HCT116 (cell line): Measurements from ENCODE around the gene TMEM120A. TPM values are rescaled to one million over a fixed set of nuclear protein-coding genes. Genes with fewer than 3 reads are reported as not detected.

ENCODE experiments used
- ATAC-seq: fragments of 200-7000 bp; cut with Tn5 transposase; 2 replicates; pipeline ENCODE4 v1.9.1; 2020; ENCODE audit warnings: mild to moderate bottlenecking, moderate library complexity
- BruUV-seq: library from RNA; stranded (reverse); fragments of 400-500 nt; replicated peaks from 2 replicates; lab custom pipeline; 2021; lab: Mats Ljungman, UMichigan
- CTCF ChIA-PET: fragments of 300-600 bp; sonication (Branson Sonifier 250); formaldehyde crosslinking; loops from one replicate; lab custom pipeline; 2021; ENCODE audit warnings: antibody characterized with exemption; lab: Charles Lee
- POLR2A ChIA-PET: fragments of 300-600, 350-600 bp; sonication (Branson Sonifier 250); formaldehyde crosslinking; loops from one replicate; lab custom pipeline; 2021; ENCODE audit warnings: antibody characterized with exemption; lab: Charles Lee
- RAD21 ChIA-PET, 2 experiments: fragments of 300-600 bp; sonication (Branson Sonifier 250); formaldehyde crosslinking; loops; one replicate each; lab custom pipeline; 2023; ENCODE audit warnings: low total read pairs in 2 of 2; ENCODE audit not compliant: uncharacterized antibody in 2 of 2, unreplicated experiment in 2 of 2, low non-redundant PET in 1 of 2; lab: Charles Lee
- DNase-seq: peaks from one replicate; pipeline ENCODE4 v3.0.0-alpha.2; 2010; ENCODE audit warnings: low read depth, low spot score
- H2AFZ ChIP-seq: fragments of 200-600 bp; shearing (Covaris generic), sonication (generic); 2 replicates; pipeline ENCODE4 v1.6.1; 2017; ENCODE audit warnings: low read depth, mixed run types, mixed read lengths, antibody characterized with exemption, low read length; ENCODE audit not compliant: poor library complexity, severe bottlenecking
- H3K27ac ChIP-seq: 2 replicates; pipeline ENCODE4 v1.5.1; 2012; ENCODE audit warnings: low read depth, low read length
- H3K27me3 ChIP-seq: fragments of 200-600 bp; sonication (generic); 2 replicates; pipeline ENCODE4 v1.6.1; 2016; ENCODE audit warnings: mixed run types, low read length, mixed read lengths; ENCODE audit not compliant: insufficient read depth
- H3K36me3 ChIP-seq, 2 experiments: fragments of 200-500 bp in 1 of 2; fragments of 200-600 bp in 1 of 2; sonication (Bioruptor generic) in 1 of 2; sonication (generic) in 1 of 2; 2 replicates each; pipeline versions ENCODE4 v1.5.1 to v1.6.1; 2014 to 2016; ENCODE audit warnings: low read length in 2 of 2, inconsistent platforms in 1 of 2, mixed read lengths in 1 of 2, mixed run types in 1 of 2; ENCODE audit not compliant: insufficient read depth in 2 of 2, control insufficient read depth in 1 of 2
- H3K4me1 ChIP-seq, 2 experiments: fragments of 200-600 bp in 1 of 2; sonication (generic) in 1 of 2; 2 replicates each; pipeline versions ENCODE4 v1.5.1 to v1.6.1; 2012 to 2017; ENCODE audit warnings: low read length in 2 of 2, inconsistent platforms in 1 of 2, mild to moderate bottlenecking in 1 of 2, mixed read lengths in 1 of 2, mixed run types in 1 of 2, moderate library complexity in 1 of 2; ENCODE audit not compliant: insufficient read depth in 2 of 2, control insufficient read depth in 1 of 2
- H3K4me2 ChIP-seq: fragments of 200-600 bp; sonication (generic); 2 replicates; pipeline ENCODE4 v1.6.1; 2017; ENCODE audit warnings: mixed run types, low read length, mixed read lengths
- H3K4me3 ChIP-seq, 2 experiments: fragments of 200-600 bp in 1 of 2; sonication (generic) in 1 of 2; replicated peaks in 1 of 2; 2 replicates each; pipeline ENCODE4 v1.5.1; 2011 to 2016; ENCODE audit warnings: low read length in 2 of 2, control low read depth in 1 of 2, low read depth in 1 of 2, mild to moderate bottlenecking in 1 of 2, mixed read lengths in 1 of 2, mixed run types in 1 of 2
- H3K79me2 ChIP-seq: fragments of 200-600 bp; sonication (generic); 2 replicates; pipeline ENCODE4 v1.6.1; 2017; ENCODE audit warnings: mild to moderate bottlenecking, mixed run types, low read length, moderate library complexity, mixed read lengths; ENCODE audit not compliant: insufficient read depth
- H3K9ac ChIP-seq: fragments of 200-600 bp; sonication (generic); 2 replicates; pipeline ENCODE4 v1.6.1; 2016; ENCODE audit warnings: low read length, mixed read lengths
- H3K9me2 ChIP-seq: fragments of 200-600 bp; sonication (generic), shearing (Covaris generic); 2 replicates; pipeline ENCODE4 v1.6.1; 2017; ENCODE audit warnings: mixed run types, mild to moderate bottlenecking, moderate library complexity; ENCODE audit not compliant: insufficient read depth
- H3K9me3 ChIP-seq, 2 experiments: fragments of 200-500 bp in 1 of 2; fragments of 200-600 bp in 1 of 2; sonication (Bioruptor generic) in 1 of 2; sonication (generic) in 1 of 2; 2 replicates each; pipeline ENCODE4 v1.6.1; 2014 to 2017; ENCODE audit warnings: low read length in 2 of 2, mixed read lengths in 2 of 2, inconsistent platforms in 1 of 2, low read depth in 1 of 2, mild to moderate bottlenecking in 1 of 2, mixed run types in 1 of 2, moderate library complexity in 1 of 2; ENCODE audit not compliant: control insufficient read depth in 1 of 2, insufficient read depth in 1 of 2
- H4K20me1 ChIP-seq: fragments of 200-600 bp; sonication (generic), shearing (Covaris generic); 2 replicates; pipeline ENCODE4 v1.6.1; 2017; ENCODE audit warnings: mixed run types, mild to moderate bottlenecking, moderate library complexity; ENCODE audit not compliant: insufficient read depth
- EZH2 ChIP-seq: fragments of 200-600 bp; sonication (generic); IDR thresholded peaks from 2 replicates; pipeline ENCODE4 v1.6.1; 2017; ENCODE audit warnings: antibody characterized with exemption, mixed run types
- POLR2A ChIP-seq: IDR thresholded peaks from 2 replicates; pipeline ENCODE4 v1.7.0; 2011; ENCODE audit warnings: borderline replicate concordance; ENCODE audit not compliant: insufficient read depth, insufficient read length; ENCODE audit errors: extremely low read depth
- YY1 ChIP-seq: IDR thresholded peaks from 2 replicates; pipeline ENCODE4 v1.6.1; 2011; ENCODE audit warnings: low read length, low read depth, moderate library complexity, mild to moderate bottlenecking; ENCODE audit not compliant: insufficient replicate concordance; ENCODE audit errors: extremely low read depth
- intact Hi-C: fragments of 100-400 bp; cut with micrococcal nuclease; formaldehyde crosslinking; loops from 2 replicates; pipeline ENCODE4 v1.10.0; 2022
- total RNA-seq: library from RNA; stranded (reverse); gene quantifications from one replicate; pipeline ENCODE4 v1.2.1, GENCODE V29; 2021; ENCODE audit not compliant: unreplicated experiment
- TF ChIP-seq, protein P1 (sequence below): IDR thresholded peaks from 2 replicates; pipeline ENCODE4 v1.6.1; 2011; ENCODE audit warnings: mild to moderate bottlenecking, low read length, moderate library complexity; ENCODE audit not compliant: insufficient replicate concordance; ENCODE audit errors: extremely low read depth
- TF ChIP-seq, protein P2 (sequence below): IDR thresholded peaks from 2 replicates; pipeline ENCODE4 v1.6.1; 2012
- TF ChIP-seq, protein P3 (sequence below), 3 experiments: fragments of 200-600 bp in 1 of 3; sonication (generic) in 1 of 3; IDR thresholded peaks in 2 of 3; conservative IDR thresholded peaks in 1 of 3; 2 replicates each; pipeline ENCODE4 v1.5.1; 2012 to 2017; ENCODE audit warnings: low read depth in 2 of 3, low read length in 2 of 3, antibody characterized with exemption in 1 of 3, borderline replicate concordance in 1 of 3, control low read depth in 1 of 3, mild to moderate bottlenecking in 1 of 3, mixed read lengths in 1 of 3, mixed run types in 1 of 3, moderate library complexity in 1 of 3; ENCODE audit not compliant: insufficient read depth in 1 of 3

Gene TMEM120A
- total RNA-seq, 1 experiment from 2014 or later: 25.9 TPM

DNA sequence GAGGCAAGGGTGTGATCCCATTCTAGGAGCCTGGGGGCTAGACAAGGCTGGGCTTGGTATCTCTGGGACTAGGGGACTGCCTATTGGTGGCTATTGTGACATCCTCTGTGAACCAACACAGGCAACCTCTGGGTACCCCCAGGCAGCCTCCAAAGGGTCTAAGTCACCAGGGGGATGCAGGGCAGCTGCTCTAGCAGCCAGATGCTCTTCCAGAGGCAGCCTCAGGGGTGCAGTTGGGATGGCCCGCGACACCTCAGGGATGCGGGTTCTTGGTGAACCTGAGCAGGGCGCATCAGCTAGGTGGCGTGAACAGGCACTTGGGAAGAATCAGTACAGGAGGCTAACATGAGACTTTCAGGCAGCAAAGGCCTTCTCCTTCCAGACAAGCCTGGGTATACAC lies 1.6 kb upstream of the TMEM120A start:
- no peaks in the 10 kb centered on the region for H3K79me2 ChIP-seq
- RAD21 ChIA-PET: no interaction called here
- intact Hi-C loops: no loop called here
- no peaks in the 10 kb centered on the region for H3K9me2 ChIP-seq
- H3K4me3 ChIP-seq: no peak overlapping the region
- no peak overlapping the region for H3K9ac ChIP-seq
- ATAC-seq: no peak
- H3K4me1 ChIP-seq: peaks cover 14 to 23% of the 10 kb centered on the region in 2 experiments; a peak in 3 of 4 replicates
- TF ChIP-seq, protein P1, sequence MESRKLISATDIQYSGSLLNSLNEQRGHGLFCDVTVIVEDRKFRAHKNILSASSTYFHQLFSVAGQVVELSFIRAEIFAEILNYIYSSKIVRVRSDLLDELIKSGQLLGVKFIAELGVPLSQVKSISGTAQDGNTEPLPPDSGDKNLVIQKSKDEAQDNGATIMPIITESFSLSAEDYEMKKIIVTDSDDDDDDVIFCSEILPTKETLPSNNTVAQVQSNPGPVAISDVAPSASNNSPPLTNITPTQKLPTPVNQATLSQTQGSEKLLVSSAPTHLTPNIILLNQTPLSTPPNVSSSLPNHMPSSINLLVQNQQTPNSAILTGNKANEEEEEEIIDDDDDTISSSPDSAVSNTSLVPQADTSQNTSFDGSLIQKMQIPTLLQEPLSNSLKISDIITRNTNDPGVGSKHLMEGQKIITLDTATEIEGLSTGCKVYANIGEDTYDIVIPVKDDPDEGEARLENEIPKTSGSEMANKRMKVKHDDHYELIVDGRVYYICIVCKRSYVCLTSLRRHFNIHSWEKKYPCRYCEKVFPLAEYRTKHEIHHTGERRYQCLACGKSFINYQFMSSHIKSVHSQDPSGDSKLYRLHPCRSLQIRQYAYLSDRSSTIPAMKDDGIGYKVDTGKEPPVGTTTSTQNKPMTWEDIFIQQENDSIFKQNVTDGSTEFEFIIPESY: no peak
- TF ChIP-seq, protein P2, sequence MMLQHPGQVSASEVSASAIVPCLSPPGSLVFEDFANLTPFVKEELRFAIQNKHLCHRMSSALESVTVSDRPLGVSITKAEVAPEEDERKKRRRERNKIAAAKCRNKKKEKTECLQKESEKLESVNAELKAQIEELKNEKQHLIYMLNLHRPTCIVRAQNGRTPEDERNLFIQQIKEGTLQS: no peak
- TF ChIP-seq YY1 (no peak), POLR2A (no peak), EZH2 (no peak)
- TF ChIP-seq, protein P3, sequence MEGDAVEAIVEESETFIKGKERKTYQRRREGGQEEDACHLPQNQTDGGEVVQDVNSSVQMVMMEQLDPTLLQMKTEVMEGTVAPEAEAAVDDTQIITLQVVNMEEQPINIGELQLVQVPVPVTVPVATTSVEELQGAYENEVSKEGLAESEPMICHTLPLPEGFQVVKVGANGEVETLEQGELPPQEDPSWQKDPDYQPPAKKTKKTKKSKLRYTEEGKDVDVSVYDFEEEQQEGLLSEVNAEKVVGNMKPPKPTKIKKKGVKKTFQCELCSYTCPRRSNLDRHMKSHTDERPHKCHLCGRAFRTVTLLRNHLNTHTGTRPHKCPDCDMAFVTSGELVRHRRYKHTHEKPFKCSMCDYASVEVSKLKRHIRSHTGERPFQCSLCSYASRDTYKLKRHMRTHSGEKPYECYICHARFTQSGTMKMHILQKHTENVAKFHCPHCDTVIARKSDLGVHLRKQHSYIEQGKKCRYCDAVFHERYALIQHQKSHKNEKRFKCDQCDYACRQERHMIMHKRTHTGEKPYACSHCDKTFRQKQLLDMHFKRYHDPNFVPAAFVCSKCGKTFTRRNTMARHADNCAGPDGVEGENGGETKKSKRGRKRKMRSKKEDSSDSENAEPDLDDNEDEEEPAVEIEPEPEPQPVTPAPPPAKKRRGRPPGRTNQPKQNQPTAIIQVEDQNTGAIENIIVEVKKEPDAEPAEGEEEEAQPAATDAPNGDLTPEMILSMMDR (IDR thresholded peaks at IDR 0.05 in 2 of 3, conservative IDR thresholded peaks at IDR 0.05 in 1 of 3; ENCODE audit: borderline replicate concordance in 1 of 3, insufficient read depth in 1 of 3, low read depth in 2 of 3, low read length in 2 of 3): no peak
- H3K9me3 ChIP-seq: no peaks in the 10 kb centered on the region
- CTCF ChIA-PET: no interaction called here
- no peaks in the 10 kb centered on the region for H3K36me3 ChIP-seq
- POLR2A ChIA-PET: no interaction called here
- H3K4me2 ChIP-seq: no peak overlapping the region
- no peak for DNase-seq
- BruUV-seq: no TSS peak
- H2AFZ ChIP-seq: no peak overlapping the region
- H3K27me3 ChIP-seq: no peaks in the 10 kb centered on the region
- no peaks in the 10 kb centered on the region for H4K20me1 ChIP-seq
- no peak overlapping the region for H3K27ac ChIP-seq
